ENCODE data around the gene RALY.

Gene RALY

DNA sequence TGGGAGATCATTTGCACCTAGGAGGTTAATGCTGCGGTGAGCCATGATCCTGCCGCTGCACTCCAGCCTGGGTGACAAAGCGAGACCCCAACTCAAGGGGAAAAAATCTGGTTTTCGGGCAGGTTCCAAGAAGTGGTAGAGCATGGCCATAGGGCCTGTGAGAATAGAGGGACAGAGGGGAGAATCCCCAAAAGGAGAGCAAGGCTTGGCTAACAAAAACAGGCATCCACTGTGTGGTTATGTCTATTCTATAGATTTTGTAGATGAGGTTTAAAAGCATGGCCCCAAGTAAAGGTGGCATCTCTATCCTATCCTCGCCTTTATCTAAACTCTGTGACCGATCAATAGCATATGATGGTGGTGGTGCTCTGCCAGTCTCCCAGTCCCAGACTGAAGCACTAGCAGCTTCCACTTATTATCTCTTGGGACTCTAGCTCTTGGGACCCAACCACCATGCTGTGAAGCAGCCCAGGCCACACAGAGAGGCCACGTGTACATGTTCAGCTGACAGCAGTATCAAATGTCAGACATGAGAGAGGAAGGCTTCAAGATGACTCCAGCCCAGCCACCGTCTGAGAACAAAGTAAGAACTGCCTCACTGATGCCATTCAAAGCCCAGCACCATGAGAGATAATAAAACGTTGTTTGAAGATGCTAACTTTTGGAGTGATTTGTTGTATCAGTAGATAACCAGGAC, 90.7 kb downstream of the RALY start:
- peak; percentile 17 for DNase-seq

DNA sequence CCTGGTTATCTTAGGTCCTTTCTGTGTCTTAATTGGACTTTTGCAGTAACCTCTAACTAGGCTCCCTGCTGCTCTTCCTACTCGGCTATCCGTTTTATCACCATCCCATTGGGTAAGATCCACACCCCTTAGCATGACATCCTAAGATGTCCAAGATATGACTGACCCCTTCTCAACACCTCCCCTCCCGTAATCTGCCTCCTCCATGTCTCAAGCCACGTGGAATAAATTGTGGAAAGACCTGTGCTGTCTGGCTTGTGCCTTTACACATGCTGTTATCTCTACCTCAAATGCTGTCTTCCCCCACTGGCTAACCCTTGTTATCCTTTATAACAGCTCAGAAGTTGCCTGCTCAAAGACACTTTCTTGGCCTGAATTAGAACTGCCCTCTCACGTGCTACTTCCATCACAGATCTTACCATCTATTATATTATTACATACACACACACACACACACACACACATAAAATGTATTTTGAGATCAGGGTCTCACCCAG, 91.9 kb downstream of the RALY start:
- DNase-seq: no peak

GRCh38 chr20:34088305-34089174, 94.8 kb downstream of the RALY start:
- DNase-seq: no peak

DNA sequence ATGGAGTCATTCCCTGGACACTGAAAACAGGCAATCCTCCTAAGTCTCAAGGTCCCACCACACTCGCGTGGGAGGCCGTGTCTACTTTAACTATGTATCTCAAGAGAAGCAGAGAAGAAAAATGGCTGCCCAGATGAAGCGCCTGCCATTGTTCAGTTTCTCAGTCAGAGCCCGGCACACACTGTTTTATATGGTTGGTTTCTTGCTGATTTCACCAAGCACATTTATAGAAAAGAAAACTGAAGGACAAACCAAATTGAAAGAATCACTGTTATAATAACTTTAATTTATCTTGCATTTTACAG, 95.4 kb downstream of the RALY start:
- DNase-seq: no peak

- DNase-seq: no peak
These were observed 96.1 kb downstream of the RALY start for GRCh38 chr20:34089655-34090345.

GRCh38 chr20:34090645-34091044, 96.9 kb downstream of the RALY start:
- DNase-seq: no peak

- no peak for DNase-seq
These were observed 98.0 kb downstream of the RALY start for GRCh38 chr20:34091637-34092200.

GRCh38 chr20:34093895-34094294, 100.2 kb downstream of the RALY start:
- DNase-seq: no peak

DNA sequence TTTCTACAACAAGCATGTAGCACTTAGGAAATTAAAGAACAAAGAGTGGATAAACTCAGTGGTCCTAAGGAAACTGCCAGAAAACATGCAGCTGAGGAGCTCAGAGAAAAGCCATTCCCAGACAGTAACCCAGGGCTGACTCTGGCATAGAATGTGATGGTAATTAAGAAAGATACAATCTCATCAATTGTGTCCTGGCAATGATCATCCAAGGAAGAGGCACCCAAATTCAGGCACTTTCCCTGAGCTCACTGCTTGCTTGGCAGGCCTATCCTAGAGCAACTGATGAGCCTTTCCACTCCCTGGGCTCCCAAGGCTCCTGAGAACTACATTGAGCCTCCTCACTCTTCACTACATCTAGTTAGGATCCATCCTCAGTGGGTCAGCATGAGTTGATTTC, 102.1 kb downstream of the RALY start:
- DNase-seq: no peak

GRCh38 chr20:34096699-34097444, 103.2 kb downstream of the RALY start:
- no peak for DNase-seq

- DNase-seq: no peak
These were observed 104.9 kb downstream of the RALY start for GRCh38 chr20:34098570-34098969.

GRCh38 chr20:34099675-34100074, 106.0 kb downstream of the RALY start:
- no peak for DNase-seq

DNA sequence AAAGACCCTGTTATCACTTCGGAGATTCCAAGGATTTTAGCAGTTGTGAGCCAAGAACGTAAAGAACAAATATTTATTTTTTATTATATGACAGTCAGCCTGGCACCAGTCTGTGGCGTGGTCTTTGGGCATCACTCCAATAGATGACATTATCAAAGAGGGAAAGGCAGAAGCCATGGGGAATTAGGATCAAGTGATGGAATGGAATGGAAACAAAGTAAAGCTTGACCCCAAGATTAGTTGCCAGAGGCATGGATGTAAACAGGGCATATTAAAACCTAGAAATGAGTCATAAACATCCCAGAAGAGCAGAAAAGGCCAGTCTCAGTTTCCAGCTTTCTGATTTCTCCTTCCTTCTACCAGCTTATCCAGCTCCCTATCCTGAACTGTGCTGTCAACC, 106.9 kb downstream of the RALY start:
- no peak for DNase-seq

DNA sequence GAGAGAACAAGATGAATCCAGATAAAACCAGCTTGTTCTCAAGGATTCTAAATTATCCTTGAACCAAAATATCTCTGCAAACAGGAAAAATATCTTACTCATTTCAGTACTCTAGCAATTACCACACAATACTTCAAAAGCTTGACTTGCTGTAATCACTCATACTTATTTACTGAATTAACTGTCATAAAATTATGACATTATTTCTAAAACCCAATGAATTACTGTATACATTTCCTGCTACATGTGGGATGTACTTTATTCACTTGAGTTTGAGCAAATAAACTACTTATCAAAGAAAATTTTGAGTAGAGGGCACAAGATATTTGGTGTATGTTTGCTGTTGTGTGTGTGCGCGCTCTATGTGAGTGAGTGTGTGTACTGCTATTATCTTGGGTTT, 108.6 kb downstream of the RALY start:
- DNase-seq: no peak

GRCh38 chr20:34104059-34104458, 110.3 kb downstream of the RALY start:
- DNase-seq: no peak

DNA sequence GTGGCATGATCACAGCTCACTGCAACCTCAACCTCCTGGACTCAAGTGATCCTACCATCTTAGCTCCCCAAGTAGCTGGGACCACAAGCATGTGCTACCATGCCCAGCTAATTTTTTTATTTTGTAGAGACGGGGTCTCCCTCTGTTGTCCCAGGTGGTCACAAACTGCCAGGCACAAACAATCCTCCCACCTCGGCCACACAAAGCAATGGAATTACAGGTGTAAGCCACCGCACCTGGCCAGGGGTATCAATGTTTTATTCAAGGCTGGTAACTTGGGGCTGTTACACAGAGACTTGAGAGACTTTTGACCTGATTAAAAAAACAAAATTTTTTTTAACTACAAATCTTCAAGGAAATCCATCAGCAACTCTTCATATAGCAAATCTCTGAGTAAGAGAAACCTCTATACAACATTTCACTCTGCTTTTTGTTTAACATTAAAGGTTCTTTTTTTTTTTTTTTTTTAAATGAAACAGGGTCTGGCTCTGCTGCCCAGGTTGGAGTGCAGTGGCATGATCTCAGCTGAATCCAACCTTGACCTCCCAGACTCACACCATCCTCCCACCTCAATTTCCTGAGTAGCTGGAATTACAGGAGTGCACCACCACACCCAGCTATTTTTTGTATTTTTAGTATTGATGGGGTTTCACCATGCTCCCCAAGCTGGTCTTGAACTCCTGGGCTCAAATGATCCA, 112.4 kb downstream of the RALY start:
- DNase-seq: no peak

- DNase-seq: no peak
These were observed 115.0 kb downstream of the RALY start for GRCh38 chr20:34108616-34109174.

DNA sequence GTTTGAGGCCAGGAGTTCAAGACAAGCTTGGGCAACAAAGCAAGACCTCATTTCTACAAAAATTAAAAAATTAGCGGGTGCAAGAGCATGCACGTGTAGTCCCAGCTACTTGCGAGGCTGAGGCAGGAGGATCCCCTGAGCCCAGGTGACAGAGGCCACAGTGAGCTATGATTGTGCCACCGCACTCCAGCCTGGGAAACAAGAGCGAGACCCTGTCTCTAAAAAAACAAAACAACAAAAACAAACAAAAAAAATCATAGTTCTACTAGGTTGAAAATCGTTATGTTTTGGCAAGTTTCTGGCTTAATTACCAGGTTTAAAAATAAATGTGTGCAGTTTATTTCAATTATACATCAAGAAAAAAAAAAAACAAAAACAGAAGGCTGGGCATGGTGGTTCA, 115.7 kb downstream of the RALY start:
- no peak for DNase-seq

GRCh38 chr20:34110025-34110744, 116.5 kb downstream of the RALY start:
- DNase-seq: peak; percentile 22

DNA sequence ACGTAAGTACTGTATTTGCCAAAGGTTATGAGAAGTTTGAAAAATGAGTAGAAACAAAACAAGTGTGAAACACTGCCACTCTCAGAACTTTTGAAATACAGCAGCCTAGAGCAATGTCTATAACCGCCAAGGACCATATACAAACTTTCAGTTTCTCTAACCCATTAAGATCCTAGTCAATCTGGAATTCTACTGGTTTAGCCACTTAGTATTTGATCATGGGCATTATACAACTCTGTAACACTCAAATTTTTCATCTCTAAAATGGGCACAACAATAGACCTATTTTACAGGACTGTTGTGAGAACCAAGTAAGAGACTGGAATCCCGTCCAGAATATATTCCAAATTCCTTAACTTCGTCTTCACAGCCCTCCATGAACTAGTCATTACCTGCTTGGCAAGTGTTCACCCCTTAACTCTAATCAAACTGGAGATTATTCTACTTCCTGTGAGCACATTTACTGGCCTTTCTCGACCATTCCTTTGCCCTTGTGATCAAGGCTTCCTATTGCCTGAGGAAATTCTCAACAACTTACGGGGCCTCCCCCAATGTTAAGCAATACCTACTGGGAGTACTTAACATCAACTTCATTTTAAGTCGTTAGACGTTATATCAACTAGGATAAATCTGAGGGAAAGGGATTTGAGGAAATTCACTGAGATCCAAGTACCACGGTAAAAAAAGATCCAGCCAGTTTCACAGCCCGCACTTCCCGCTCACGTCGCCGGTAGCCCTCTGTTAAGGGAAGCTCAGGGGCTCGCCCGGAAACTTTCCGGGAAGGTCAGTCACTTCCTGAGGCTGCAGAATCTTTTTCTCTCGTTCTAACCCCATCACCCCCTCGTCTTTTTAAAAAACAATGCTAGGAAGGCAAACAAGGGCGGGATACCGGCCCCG, 117.3 kb downstream of the RALY start:
- peak; percentile 42 for DNase-seq

All from NCI-H82 (cell line).